HG02852 (cell line): ENCODE data around the gene DLEC1.
"Not testable (repeated sequence)": the region's sequence is repeated elsewhere in the genome, so short reads cannot be mapped to it uniquely, and the experiment has no call there.

Experiments used
- ATAC-seq: cut with Tn5 transposase; IDR thresholded peaks from one replicate; pipeline ENCODE4 v1.9.1; 2021; ENCODE audit warnings: mild to moderate bottlenecking, moderate library complexity; ENCODE audit not compliant: unreplicated experiment

Gene DLEC1

GRCh38 chr3:38082296-38082695 is 43.3 kb downstream of the DLEC1 start:
- ATAC-seq: not testable (repeated sequence)

GRCh38 chr3:38083254-38083653 is 44.2 kb downstream of the DLEC1 start:
- not testable (repeated sequence) for ATAC-seq

GRCh38 chr3:38083871-38084333 is 44.9 kb downstream of the DLEC1 start:
- ATAC-seq: no peak

GRCh38 chr3:38084334-38085310 is 45.6 kb downstream of the DLEC1 start:
- no peak for ATAC-seq

- no peak for ATAC-seq
These were observed 46.4 kb downstream of the DLEC1 start for GRCh38 chr3:38085311-38085942.

GRCh38 chr3:38085943-38086324 is 46.9 kb downstream of the DLEC1 start:
- ATAC-seq: no peak

GRCh38 chr3:38086496-38086895 is 47.5 kb downstream of the DLEC1 start:
- ATAC-seq: no peak

- ATAC-seq: not testable (repeated sequence)
These were observed 48.3 kb downstream of the DLEC1 start for GRCh38 chr3:38087278-38087677.

GRCh38 chr3:38088126-38089078 is 49.4 kb downstream of the DLEC1 start:
- ATAC-seq: no peak

- no peak for ATAC-seq
These were observed 50.2 kb downstream of the DLEC1 start for GRCh38 chr3:38089163-38089562.

- ATAC-seq: no peak
These were observed 51.4 kb downstream of the DLEC1 start for GRCh38 chr3:38090453-38090852.

GRCh38 chr3:38094999-38095398 is 56.0 kb downstream of the DLEC1 start:
- ATAC-seq: no peak

GRCh38 chr3:38095669-38096483 is 56.9 kb downstream of the DLEC1 start:
- ATAC-seq: no peak

- ATAC-seq: no peak
These were observed 58.7 kb downstream of the DLEC1 start for GRCh38 chr3:38097446-38098375.

GRCh38 chr3:38098376-38098723 is 59.3 kb downstream of the DLEC1 start:
- ATAC-seq: no peak

GRCh38 chr3:38099518-38099917 is 60.5 kb downstream of the DLEC1 start:
- ATAC-seq: no peak

- no peak for ATAC-seq
These were observed 61.5 kb downstream of the DLEC1 start for GRCh38 chr3:38100498-38100897.

- no peak for ATAC-seq
These were observed 62.9 kb downstream of the DLEC1 start for GRCh38 chr3:38101811-38102443.

- ATAC-seq: no peak
These were observed 63.4 kb downstream of the DLEC1 start for GRCh38 chr3:38102444-38102814.
